ENCODE data around the gene DHRS13. TPM values are rescaled to one million over a fixed set of nuclear protein-coding genes. Genes with fewer than 3 reads are reported as not detected.

Gene DHRS13
- total RNA-seq, 4 donors from 2014 or later, result 3.3 to 10.0 (median 7.1) TPM

DNA sequence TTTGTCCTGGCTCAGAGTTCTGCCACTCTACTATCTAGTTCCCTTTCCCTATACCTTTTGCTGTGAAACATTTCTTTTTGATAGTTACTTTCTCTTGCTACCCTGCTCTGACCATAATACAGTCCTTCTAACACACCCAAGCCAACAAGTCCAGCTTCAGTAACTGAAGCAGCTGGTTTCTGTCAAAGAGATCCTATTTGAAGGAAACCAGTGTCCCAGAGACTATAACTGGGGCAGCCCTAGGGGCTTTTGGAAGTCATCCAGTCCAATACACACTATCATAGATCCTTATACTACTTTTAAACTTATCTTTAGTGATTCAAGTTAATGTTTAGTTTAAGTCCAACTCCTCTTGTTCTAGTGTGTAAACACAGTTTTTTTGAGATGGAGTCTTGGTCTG is 17.3 kb upstream of the DHRS13 start:
- no peak overlapping the region for H3K4me3 ChIP-seq
- DNase-seq, result no peak
- TF ChIP-seq, protein P1, sequence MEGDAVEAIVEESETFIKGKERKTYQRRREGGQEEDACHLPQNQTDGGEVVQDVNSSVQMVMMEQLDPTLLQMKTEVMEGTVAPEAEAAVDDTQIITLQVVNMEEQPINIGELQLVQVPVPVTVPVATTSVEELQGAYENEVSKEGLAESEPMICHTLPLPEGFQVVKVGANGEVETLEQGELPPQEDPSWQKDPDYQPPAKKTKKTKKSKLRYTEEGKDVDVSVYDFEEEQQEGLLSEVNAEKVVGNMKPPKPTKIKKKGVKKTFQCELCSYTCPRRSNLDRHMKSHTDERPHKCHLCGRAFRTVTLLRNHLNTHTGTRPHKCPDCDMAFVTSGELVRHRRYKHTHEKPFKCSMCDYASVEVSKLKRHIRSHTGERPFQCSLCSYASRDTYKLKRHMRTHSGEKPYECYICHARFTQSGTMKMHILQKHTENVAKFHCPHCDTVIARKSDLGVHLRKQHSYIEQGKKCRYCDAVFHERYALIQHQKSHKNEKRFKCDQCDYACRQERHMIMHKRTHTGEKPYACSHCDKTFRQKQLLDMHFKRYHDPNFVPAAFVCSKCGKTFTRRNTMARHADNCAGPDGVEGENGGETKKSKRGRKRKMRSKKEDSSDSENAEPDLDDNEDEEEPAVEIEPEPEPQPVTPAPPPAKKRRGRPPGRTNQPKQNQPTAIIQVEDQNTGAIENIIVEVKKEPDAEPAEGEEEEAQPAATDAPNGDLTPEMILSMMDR (IDR thresholded peaks at IDR 0.05), result no peak
- no peak for TF ChIP-seq POLR2A (IDR thresholded peaks at IDR 0.05)
- peaks cover 0 to 5% (median 0%) of the 10 kb centered on the region in 4 donors for H3K4me1 ChIP-seq
- H3K36me3 ChIP-seq, result peaks cover 0 to 97% (median 0%) of the 10 kb centered on the region in 3 donors
- no peak overlapping the region for H3K27ac ChIP-seq
- no peaks in the 10 kb centered on the region for H3K9me3 ChIP-seq
- no peaks in the 10 kb centered on the region for H3K27me3 ChIP-seq

DNA sequence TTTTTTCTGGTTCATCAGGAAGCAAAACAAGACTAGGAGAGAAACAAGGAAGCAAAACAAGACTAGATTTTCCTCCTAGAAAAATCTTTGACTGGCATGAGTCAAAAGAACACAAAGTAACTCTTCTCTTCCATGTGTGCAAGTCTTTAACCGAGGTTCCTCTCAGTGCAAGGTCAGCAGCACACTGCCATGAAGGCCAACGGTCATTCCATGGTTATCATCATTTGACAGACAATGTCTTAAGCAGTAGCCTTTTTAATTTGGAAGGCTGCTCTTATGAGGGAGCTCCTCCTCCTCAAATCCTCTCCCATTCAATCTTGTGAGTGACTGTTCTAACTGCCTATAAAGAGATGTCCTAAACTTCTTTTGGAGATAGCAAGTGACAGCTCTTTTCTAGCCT is 15.4 kb upstream of the DHRS13 start:
- Histone ChIP-seq H3K4me3 (no peak overlapping the region), H3K27ac (no peak overlapping the region), H3K4me1 (no peaks in the 10 kb centered on the region), H3K27me3 (no peaks in the 10 kb centered on the region), H3K9me3 (no peaks in the 10 kb centered on the region), H3K36me3 (peaks cover 0 to 98% (median 0%) of the 10 kb centered on the region in 3 donors)
- no peak for DNase-seq
- TF ChIP-seq, protein P1 (IDR thresholded peaks at IDR 0.05), result no peak

DNA sequence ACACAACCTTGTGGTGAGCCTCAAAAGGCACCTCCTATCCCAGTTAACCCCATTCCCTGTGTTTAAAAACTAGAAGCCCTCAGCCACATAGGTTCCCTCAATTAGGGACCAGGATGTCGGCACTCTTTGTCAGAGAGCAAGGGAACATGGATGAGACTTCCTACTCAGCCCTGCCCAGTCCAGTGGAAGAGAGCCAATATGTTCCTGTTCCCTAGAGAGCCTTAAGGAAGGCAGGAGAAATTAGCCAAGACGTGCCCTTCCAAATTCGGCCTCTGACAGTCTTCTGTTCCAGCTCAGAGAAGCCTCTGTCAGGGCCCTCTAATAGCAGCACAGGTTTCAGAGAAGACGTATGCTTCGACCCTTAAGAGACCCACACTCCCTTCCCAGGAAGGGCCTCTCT is 14.6 kb upstream of the DHRS13 start:
- Histone ChIP-seq H3K27me3 (no peaks in the 10 kb centered on the region), H3K4me3 (no peak overlapping the region), H3K36me3 (peaks cover 0 to 98% (median 0%) of the 10 kb centered on the region in 3 donors), H3K4me1 (peaks cover 0 to 8% (median under 1%) of the 10 kb centered on the region in 4 donors), H3K27ac (no peak overlapping the region), H3K9me3 (no peaks in the 10 kb centered on the region)
- DNase-seq, result no peak
- TF ChIP-seq, protein P1 (IDR thresholded peaks at IDR 0.05), result no peak
- TF ChIP-seq POLR2A (IDR thresholded peaks at IDR 0.05), result no peak

DNA sequence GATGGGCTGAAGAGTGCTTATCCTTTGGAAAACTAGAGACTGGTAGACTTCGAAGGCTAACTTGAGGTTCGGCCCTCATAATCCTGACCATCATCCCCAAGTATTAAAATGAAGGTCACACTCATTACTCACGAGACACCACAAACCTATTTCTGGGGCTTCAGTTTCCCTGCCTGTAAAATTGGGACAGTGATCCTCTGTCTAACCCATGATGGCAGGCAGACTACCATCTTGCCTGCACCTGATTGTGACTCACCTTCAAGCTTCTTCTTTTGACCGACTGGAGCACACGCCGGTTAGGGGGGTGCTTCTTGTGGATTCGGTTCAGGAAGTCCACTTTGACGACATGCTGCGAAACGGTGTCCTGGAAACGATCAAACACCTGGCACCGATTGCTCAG is 14.2 kb upstream of the DHRS13 start:
- H3K36me3 ChIP-seq, result peaks cover 0 to 98% (median 0%) of the 10 kb centered on the region in 3 donors
- no peaks in the 10 kb centered on the region for H3K27me3 ChIP-seq
- H3K9me3 ChIP-seq, result no peaks in the 10 kb centered on the region
- H3K27ac ChIP-seq, result no peak overlapping the region
- peaks cover 0 to 12% (median 2%) of the 10 kb centered on the region in 4 donors for H3K4me1 ChIP-seq
- no peak for DNase-seq
- TF ChIP-seq, protein P1 (IDR thresholded peaks at IDR 0.05), result no peak
- TF ChIP-seq POLR2A (IDR thresholded peaks at IDR 0.05), result no peak
- H3K4me3 ChIP-seq, result no peak overlapping the region

DNA sequence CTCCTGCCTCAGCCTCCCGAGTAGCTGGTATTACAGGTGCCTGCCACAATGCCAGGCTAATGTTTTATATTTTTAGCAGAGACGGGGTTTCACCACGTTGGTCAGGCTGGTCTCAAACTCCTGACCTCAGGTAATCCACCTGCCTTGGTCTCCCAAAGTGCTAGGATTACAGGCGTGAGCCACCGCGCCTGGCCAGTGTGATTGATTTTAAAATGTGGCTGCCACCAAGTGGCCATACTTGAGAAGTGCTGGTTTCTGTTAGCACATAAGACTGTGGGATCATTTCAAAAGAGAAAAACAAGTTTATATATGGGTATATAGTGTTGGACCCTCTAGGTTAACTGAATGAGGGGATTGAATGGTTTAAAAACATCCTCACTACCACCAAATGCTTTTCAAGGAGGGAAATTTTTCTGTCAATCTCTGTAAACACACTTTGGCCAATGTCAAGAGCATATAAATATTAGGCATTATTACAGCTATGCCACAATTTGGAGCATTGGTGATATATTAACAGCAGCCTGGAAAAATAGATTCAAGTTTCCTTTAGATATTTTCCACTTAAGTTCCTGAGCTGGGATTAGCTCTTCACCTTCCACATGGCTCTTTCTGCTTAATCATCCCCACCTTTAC is 13.5 kb upstream of the DHRS13 start:
- DNase-seq, result peak in 2 of 3 donors; percentile 41 to 81
- Histone ChIP-seq H3K27ac (no peak overlapping the region), H3K4me1 (peaks cover 0 to 17% (median 2%) of the 10 kb centered on the region in 4 donors), H3K27me3 (no peaks in the 10 kb centered on the region), H3K9me3 (no peaks in the 10 kb centered on the region), H3K36me3 (peaks cover 0 to 98% (median 0%) of the 10 kb centered on the region in 3 donors), H3K4me3 (no peak overlapping the region)
- TF ChIP-seq, protein P1 (IDR thresholded peaks at IDR 0.05), result peak; percentile 53 to 73 (median 70)
- TF ChIP-seq POLR2A (IDR thresholded peaks at IDR 0.05), result no peak
